Natural killer cell (primary cell): ENCODE results near the gene BACH2. TPM values are rescaled to one million over a fixed set of nuclear protein-coding genes. Genes with fewer than 3 reads are reported as not detected.
A peak's percentile ranks its signal among the peaks of the same experiment; 100 is the strongest.

Experiments
- ATAC-seq, 3 donors: fragments of 150-1000 bp in 2 of 3; fragments of 200-7000 bp in 1 of 3; cut with Tn5 transposase; 1 replicate in 1 of 3; 2 replicates in 2 of 3; pipeline ENCODE4 v1.10.0; 2021; ENCODE audit warnings: mild to moderate bottlenecking in 2 of 3, moderate library complexity in 2 of 3
- DNase-seq, 2 donors: peaks; one replicate each; pipeline versions ENCODE4 v3.0.0 to v3.0.0-alpha.2; 2013 to 2021; ENCODE audit warnings: mixed read lengths in 1 of 2
- H3K27ac ChIP-seq: one replicate; pipeline ENCODE4 v1.5.1; 2013; ENCODE audit warnings: mild to moderate bottlenecking, low read length
- H3K27me3 ChIP-seq: one replicate; pipeline ENCODE4 v1.6.1; 2013; ENCODE audit warnings: low read length; ENCODE audit not compliant: control insufficient read depth, insufficient read depth
- H3K36me3 ChIP-seq: one replicate; pipeline ENCODE4 v1.6.1; 2013; ENCODE audit warnings: low read length; ENCODE audit not compliant: control insufficient read depth, insufficient read depth
- H3K4me1 ChIP-seq: one replicate; pipeline ENCODE4 v1.6.1; 2013; ENCODE audit warnings: low read length; ENCODE audit not compliant: control insufficient read depth, insufficient read depth
- H3K4me3 ChIP-seq: one replicate; pipeline ENCODE4 v1.5.1; 2013; ENCODE audit warnings: low read length
- H3K9me3 ChIP-seq: one replicate; pipeline ENCODE4 v1.6.1; 2013; ENCODE audit warnings: low read length; ENCODE audit not compliant: control insufficient read depth, insufficient read depth
- H3K27ac Mint-ChIP-seq, 2 donors: one replicate each; pipeline ENCODE4 v1.8.0; 2022; ENCODE audit warnings: mild to moderate bottlenecking in 2 of 2, mixed read lengths in 2 of 2, moderate library complexity in 1 of 2
- H3K27me3 Mint-ChIP-seq, 2 donors: one replicate each; pipeline ENCODE4 v1.8.0; 2022; ENCODE audit warnings: low read depth in 2 of 2, mixed read lengths in 2 of 2
- H3K36me3 Mint-ChIP-seq: one replicate; pipeline ENCODE4 v1.8.0; 2022; ENCODE audit warnings: mixed read lengths
- H3K4me1 Mint-ChIP-seq, 2 donors: one replicate each; pipeline ENCODE4 v1.8.0; 2022; ENCODE audit warnings: mixed read lengths in 2 of 2
- H3K4me3 Mint-ChIP-seq: one replicate; pipeline ENCODE4 v1.8.0; 2022; ENCODE audit warnings: mild to moderate bottlenecking, moderate library complexity, mixed read lengths
- H3K9me3 Mint-ChIP-seq, 2 donors: one replicate each; pipeline ENCODE4 v1.8.0; 2022; ENCODE audit warnings: mixed read lengths in 2 of 2
- WGBS: methylation state at CpG from one replicate; pipeline ENCODE4 v1.1.7; 2013; ENCODE audit warnings: missing lambda C conversion rate; ENCODE audit not compliant: insufficient coverage; 5-methylcytosine and 5-hydroxymethylcytosine counted together
- intact Hi-C: fragments of 100-400 bp; cut with micrococcal nuclease; formaldehyde crosslinking; loops from one replicate; pipeline ENCODE4 v1.14.2; 2022
- total RNA-seq, 4 donors: library from RNA; stranded (reverse); fragments of 120-200 nt in 1 of 4; gene quantifications; one replicate each; pipeline versions ENCODE4 v1.2.3 to v1.2.4, GENCODE V29; 2013 to 2022
- TF ChIP-seq, protein P1 (sequence below): fragments of 200-600 bp; IDR thresholded peaks from one replicate; pipeline ENCODE4 v1.8.0; 2022; ENCODE audit warnings: antibody characterized with exemption

The BACH2 gene
- total RNA-seq, 3 donors from 2014 or later (not counting 1 experiment from before 2014, with no cell fraction given) = 32.1 to 37.8 (median 32.7) TPM

DNA sequence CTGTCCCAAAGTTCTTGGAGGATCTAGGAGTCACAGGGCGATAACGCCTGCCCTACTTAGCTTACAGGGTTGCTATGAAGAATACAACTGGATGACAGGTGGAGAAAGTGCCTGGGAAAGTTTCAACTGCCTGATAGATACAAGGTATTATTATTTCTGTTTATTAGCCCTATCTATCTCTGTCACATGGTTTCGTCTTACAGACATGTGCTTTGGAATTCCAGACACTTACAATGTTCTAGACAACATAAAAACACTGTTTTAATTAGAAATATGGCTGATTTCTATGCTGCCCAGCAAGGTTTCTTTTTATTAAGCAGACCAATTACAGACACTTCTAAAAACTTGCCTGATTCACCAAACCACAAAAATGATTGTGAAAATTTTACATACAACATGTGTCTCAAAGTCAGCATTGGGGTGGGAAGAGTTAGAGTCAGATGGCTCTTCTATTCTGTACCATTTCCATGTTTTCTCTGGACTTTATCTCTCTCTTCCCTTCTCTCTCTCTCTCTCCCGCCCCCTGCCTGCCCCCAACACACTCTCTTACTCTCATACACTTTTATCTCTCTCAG lies 352.4 kb downstream of the BACH2 start:
- H3K4me1 Mint-ChIP-seq = peaks cover 14 to 18% of the 10 kb centered on the region in 2 donors
- Histone ChIP-seq H3K36me3 (peaks cover 15% of the 10 kb centered on the region), H3K4me3 (no peak overlapping the region), H3K4me1 (peaks cover 5% of the 10 kb centered on the region), H3K27me3 (no peaks in the 10 kb centered on the region), H3K9me3 (no peaks in the 10 kb centered on the region), H3K27ac (no peak overlapping the region)
- TF ChIP-seq, protein P1, sequence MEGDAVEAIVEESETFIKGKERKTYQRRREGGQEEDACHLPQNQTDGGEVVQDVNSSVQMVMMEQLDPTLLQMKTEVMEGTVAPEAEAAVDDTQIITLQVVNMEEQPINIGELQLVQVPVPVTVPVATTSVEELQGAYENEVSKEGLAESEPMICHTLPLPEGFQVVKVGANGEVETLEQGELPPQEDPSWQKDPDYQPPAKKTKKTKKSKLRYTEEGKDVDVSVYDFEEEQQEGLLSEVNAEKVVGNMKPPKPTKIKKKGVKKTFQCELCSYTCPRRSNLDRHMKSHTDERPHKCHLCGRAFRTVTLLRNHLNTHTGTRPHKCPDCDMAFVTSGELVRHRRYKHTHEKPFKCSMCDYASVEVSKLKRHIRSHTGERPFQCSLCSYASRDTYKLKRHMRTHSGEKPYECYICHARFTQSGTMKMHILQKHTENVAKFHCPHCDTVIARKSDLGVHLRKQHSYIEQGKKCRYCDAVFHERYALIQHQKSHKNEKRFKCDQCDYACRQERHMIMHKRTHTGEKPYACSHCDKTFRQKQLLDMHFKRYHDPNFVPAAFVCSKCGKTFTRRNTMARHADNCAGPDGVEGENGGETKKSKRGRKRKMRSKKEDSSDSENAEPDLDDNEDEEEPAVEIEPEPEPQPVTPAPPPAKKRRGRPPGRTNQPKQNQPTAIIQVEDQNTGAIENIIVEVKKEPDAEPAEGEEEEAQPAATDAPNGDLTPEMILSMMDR = no peak
- no peak overlapping the region for H3K4me3 Mint-ChIP-seq
- 91% methylated on average over 4 of the region's 4 CpGs for WGBS
- H3K27me3 Mint-ChIP-seq = no peaks in the 10 kb centered on the region
- no peak for ATAC-seq
- H3K27ac Mint-ChIP-seq = peak overlapping the region in 1 of 2 donors; percentile 19
- DNase-seq = no peak
- intact Hi-C loops = no loop called here
- no peaks in the 10 kb centered on the region for H3K9me3 Mint-ChIP-seq
- H3K36me3 Mint-ChIP-seq = no peaks in the 10 kb centered on the region

DNA sequence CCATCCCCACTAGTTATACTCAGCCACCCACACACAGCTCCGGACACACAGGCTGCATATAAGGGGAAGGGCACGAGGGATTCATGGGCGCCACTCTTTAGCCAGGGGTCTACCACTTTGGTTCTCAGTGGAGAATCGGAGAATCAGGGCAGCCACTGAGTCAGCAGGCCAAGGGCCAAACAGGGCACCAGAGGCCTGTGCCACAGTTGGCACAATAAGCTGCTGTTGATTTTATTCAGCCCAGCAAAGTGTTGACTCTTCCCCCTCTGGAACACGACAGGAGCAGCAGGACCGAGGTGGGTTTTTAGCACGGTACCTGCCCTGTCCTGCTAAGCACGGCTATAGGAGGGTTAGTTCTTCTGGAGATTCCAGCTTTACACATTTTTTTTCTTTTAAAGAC lies 354.0 kb downstream of the BACH2 start:
- TF ChIP-seq, protein P1 = no peak
- ATAC-seq (no peak), DNase-seq (no peak)
- Histone ChIP-seq H3K4me3 (no peak overlapping the region), H3K36me3 (peaks cover 12% of the 10 kb centered on the region), H3K27ac (no peak overlapping the region), H3K27me3 (no peaks in the 10 kb centered on the region), H3K4me1 (peaks cover 5% of the 10 kb centered on the region), H3K9me3 (no peaks in the 10 kb centered on the region)
- Mint-ChIP-seq H3K9me3 (no peaks in the 10 kb centered on the region), H3K4me1 (peaks cover 14 to 18% of the 10 kb centered on the region in 2 donors), H3K36me3 (no peaks in the 10 kb centered on the region), H3K27me3 (no peaks in the 10 kb centered on the region), H3K4me3 (no peak overlapping the region), H3K27ac (no peak overlapping the region)
- 96% methylated on average over 7 of the region's 8 CpGs for WGBS
- intact Hi-C loops = no loop called here

DNA sequence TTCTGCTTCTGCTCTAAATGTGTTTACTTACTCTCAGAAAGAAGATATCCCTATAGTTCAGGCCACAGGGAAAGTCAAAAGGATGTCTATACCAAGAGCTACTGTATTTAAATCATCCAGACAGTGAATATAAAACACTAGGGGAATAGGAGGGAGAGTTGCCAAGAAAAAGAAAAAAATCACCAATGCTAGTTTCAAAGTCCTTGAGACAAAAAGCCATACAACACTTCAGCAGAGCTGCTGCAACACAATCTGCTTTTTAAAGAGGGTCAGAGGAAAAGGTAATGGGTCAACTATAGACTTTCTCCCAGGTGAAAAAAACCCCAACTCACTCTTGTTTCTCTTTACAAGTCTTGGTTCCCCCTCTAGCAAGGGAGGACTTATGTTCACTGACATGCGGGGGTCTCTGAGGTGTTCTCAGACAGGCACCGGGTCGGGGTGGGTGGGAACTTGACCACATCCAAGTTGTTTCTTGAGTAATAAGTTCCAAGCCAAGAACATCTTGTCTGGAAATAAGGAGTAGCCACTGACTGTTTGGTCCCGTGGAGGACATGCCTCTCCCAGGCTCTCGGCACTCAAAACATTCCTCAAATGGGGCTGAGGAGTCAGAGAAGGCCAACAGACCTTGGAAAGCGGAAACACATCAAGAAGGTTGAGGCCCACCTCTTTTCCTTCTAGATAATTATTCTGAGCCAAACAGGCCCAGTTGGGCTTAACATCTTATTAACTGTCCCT lies 354.7 kb downstream of the BACH2 start:
- H3K27ac ChIP-seq = no peak overlapping the region
- intact Hi-C loops = no loop called here
- ATAC-seq (no peak), DNase-seq (no peak)
- no peaks in the 10 kb centered on the region for H3K27me3 ChIP-seq
- Mint-ChIP-seq H3K27me3 (no peaks in the 10 kb centered on the region), H3K9me3 (no peaks in the 10 kb centered on the region), H3K36me3 (no peaks in the 10 kb centered on the region), H3K4me1 (peaks cover 14 to 18% of the 10 kb centered on the region in 2 donors), H3K27ac (no peak overlapping the region), H3K4me3 (no peak overlapping the region)
- H3K4me1 ChIP-seq = peaks cover 5% of the 10 kb centered on the region
- TF ChIP-seq, protein P1 = no peak
- peaks cover 14% of the 10 kb centered on the region for H3K36me3 ChIP-seq
- 91% methylated on average over 6 of the region's 6 CpGs for WGBS
- no peaks in the 10 kb centered on the region for H3K9me3 ChIP-seq
- H3K4me3 ChIP-seq = no peak overlapping the region
